ENCODE results near the gene IGFN1. TPM values are rescaled to one million over a fixed set of nuclear protein-coding genes. Genes with fewer than 3 reads are reported as not detected.

IGFN1 gene
- total RNA-seq, 1 donor from 2014 or later, result 0.81 TPM

- Histone ChIP-seq H3K27ac (no peak overlapping the region), H3K36me3 (no peaks in the 10 kb centered on the region), H3K4me1 (no peaks in the 10 kb centered on the region), H3K27me3 (no peaks in the 10 kb centered on the region), H3K4me3 (no peak overlapping the region), H3K9me3 (no peaks in the 10 kb centered on the region)
- ATAC-seq (no peak), DNase-seq (peak; percentile 60)
- intact Hi-C loops (cut with DNase I), result no loop called here
- no peak for TF ChIP-seq CTCF (IDR thresholded peaks at IDR 0.05)
These were observed 25.9 kb downstream of the IGFN1 start for GRCh38 chr1:201216395-201217085.

- no peak for ATAC-seq
- intact Hi-C loops (cut with DNase I), result no loop called here
- Histone ChIP-seq H3K4me3 (no peak overlapping the region), H3K36me3 (no peaks in the 10 kb centered on the region), H3K9me3 (no peaks in the 10 kb centered on the region), H3K4me1 (no peaks in the 10 kb centered on the region), H3K27ac (no peak overlapping the region), H3K27me3 (no peaks in the 10 kb centered on the region)
- TF ChIP-seq CTCF (IDR thresholded peaks at IDR 0.05), result no peak
- DNase-seq, result peak; percentile 65
These were observed 26.5 kb downstream of the IGFN1 start for GRCh38 chr1:201217146-201217545.

- Histone ChIP-seq H3K36me3 (no peaks in the 10 kb centered on the region), H3K4me1 (no peaks in the 10 kb centered on the region), H3K9me3 (no peaks in the 10 kb centered on the region), H3K27ac (no peak overlapping the region), H3K4me3 (no peak overlapping the region), H3K27me3 (no peaks in the 10 kb centered on the region)
- intact Hi-C loops (cut with DNase I), result no loop called here
- ATAC-seq (no peak), DNase-seq (no peak)
- TF ChIP-seq CTCF (IDR thresholded peaks at IDR 0.05), result no peak
These were observed 27.2 kb downstream of the IGFN1 start for GRCh38 chr1:201217851-201218250.

GRCh38 chr1:201218409-201218808, 27.8 kb downstream of the IGFN1 start:
- intact Hi-C loops (cut with DNase I), result no loop called here
- ATAC-seq (no peak), DNase-seq (peak; percentile 53)
- TF ChIP-seq CTCF (IDR thresholded peaks at IDR 0.05), result no peak
- Histone ChIP-seq H3K36me3 (no peaks in the 10 kb centered on the region), H3K27ac (no peak overlapping the region), H3K9me3 (no peaks in the 10 kb centered on the region), H3K27me3 (no peaks in the 10 kb centered on the region), H3K4me1 (no peaks in the 10 kb centered on the region), H3K4me3 (no peak overlapping the region)

GRCh38 chr1:201219481-201220387, 29.1 kb downstream of the IGFN1 start:
- Histone ChIP-seq H3K9me3 (no peaks in the 10 kb centered on the region), H3K27ac (no peak overlapping the region), H3K4me1 (no peaks in the 10 kb centered on the region), H3K36me3 (no peaks in the 10 kb centered on the region), H3K4me3 (no peak overlapping the region), H3K27me3 (no peaks in the 10 kb centered on the region)
- intact Hi-C loops (cut with DNase I), result no loop called here
- ATAC-seq (no peak), DNase-seq (no peak)
- no peak for TF ChIP-seq CTCF (IDR thresholded peaks at IDR 0.05)

All from upper lobe of right lung (tissue), 1 donor.